ENCODE data around the gene TMEM254. TPM values are rescaled to one million over a fixed set of nuclear protein-coding genes. Genes with fewer than 3 reads are reported as not detected.

The TMEM254 gene
- total and polyA plus RNA-seq, 7 donors: 2.1 to 8.2 (median 4.7) TPM

DNA sequence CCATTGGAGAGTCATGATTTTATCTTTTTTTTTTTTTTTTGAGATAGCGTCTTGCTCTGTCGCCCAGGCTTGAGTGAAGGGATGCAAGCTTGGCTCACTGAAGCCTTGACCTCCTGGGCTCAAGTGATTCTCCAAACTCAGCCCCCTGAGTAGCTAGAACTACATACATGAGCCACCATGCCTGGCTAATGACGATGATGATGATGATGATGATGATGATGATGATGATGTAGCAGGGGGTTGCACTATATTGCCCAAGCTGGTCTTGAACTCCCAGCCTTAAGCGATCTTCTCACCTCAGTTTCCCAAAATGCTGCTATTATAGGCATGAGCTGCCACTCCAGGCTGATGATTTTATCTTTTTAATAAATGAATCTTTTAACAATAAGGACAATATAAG is 40.2 kb downstream of the TMEM254 start:
- Histone ChIP-seq H3K4me3 (no peak overlapping the region), H3K27ac (no peak overlapping the region), H3K4me1 (no peaks in the 10 kb centered on the region), H3K9me3 (no peaks in the 10 kb centered on the region), H3K36me3 (ENCODE audit: insufficient read depth in 1 of 2, low read depth in 1 of 2) (no peaks in the 10 kb centered on the region), H3K27me3 (ENCODE audit: insufficient read depth in 3 of 3, low read length in 2 of 3) (no peaks in the 10 kb centered on the region)
- 80 to 88% (median 82%) methylated on average over 4 of the region's 4 CpGs for WGBS, 3 donors
- TF ChIP-seq, protein P1, sequence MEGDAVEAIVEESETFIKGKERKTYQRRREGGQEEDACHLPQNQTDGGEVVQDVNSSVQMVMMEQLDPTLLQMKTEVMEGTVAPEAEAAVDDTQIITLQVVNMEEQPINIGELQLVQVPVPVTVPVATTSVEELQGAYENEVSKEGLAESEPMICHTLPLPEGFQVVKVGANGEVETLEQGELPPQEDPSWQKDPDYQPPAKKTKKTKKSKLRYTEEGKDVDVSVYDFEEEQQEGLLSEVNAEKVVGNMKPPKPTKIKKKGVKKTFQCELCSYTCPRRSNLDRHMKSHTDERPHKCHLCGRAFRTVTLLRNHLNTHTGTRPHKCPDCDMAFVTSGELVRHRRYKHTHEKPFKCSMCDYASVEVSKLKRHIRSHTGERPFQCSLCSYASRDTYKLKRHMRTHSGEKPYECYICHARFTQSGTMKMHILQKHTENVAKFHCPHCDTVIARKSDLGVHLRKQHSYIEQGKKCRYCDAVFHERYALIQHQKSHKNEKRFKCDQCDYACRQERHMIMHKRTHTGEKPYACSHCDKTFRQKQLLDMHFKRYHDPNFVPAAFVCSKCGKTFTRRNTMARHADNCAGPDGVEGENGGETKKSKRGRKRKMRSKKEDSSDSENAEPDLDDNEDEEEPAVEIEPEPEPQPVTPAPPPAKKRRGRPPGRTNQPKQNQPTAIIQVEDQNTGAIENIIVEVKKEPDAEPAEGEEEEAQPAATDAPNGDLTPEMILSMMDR (IDR thresholded peaks at IDR 0.05): no peak
- intact Hi-C loops (cut with DNase I): no loop called here
- no peak for DNase-seq
- no peak for ATAC-seq

DNA sequence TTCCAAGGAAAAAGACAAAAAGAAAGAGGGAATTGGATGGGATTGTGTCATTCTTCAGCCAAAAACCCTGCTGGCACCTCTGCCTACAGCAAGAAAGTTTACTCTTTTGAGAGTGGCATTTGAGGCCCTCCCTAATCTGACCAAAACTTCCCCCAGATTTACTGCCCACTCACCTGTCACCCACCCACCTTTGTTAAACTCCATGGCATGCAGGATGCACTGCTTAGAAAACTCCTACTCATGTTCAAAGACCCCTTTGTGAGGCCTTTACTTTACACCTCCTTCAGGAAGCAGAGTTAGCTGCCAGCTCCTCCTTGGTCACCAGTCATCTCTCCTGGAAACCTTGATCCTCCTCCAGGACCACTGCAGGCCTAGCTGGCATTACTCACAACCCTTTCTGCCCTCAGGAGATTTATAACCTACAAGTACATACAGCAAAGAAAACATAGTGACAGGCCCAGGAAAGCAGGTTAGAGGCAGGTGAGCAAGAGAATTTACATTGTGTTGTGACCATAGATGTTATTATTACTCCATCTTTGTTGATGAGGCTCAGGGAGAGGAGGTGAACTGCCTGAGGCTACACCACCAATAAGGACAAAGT is 43.7 kb downstream of the TMEM254 start:
- Histone ChIP-seq H3K9me3 (no peaks in the 10 kb centered on the region), H3K36me3 (ENCODE audit: insufficient read depth in 1 of 2, low read depth in 1 of 2) (no peaks in the 10 kb centered on the region), H3K27me3 (ENCODE audit: insufficient read depth in 3 of 3, low read length in 2 of 3) (no peaks in the 10 kb centered on the region), H3K27ac (no peak overlapping the region), H3K4me1 (no peaks in the 10 kb centered on the region), H3K4me3 (no peak overlapping the region)
- TF ChIP-seq, protein P1 (IDR thresholded peaks at IDR 0.05): no peak
- intact Hi-C loops (cut with DNase I): no loop called here
- DNase-seq: no peak
- ATAC-seq: no peak

DNA sequence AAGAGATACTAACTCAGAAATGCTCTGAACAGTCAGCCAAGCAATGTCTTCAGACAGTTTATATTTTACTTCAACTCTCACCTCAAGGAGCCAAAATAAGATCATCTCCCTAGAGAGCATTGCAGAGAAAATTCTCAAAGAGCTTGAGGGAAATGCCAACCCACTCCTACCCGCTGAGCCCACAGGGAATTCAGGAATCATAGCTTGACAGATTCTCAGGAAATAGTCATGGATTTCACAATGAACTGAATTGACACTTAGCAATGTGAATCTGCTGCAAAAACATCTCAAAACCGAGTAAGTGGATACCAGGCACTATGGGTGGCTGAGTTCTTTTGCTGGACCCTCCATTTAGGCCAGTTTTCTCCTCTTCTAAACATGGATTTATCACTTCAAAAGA is 44.3 kb downstream of the TMEM254 start:
- Histone ChIP-seq H3K9me3 (no peaks in the 10 kb centered on the region), H3K27me3 (ENCODE audit: insufficient read depth in 3 of 3, low read length in 2 of 3) (no peaks in the 10 kb centered on the region), H3K4me3 (no peak overlapping the region), H3K27ac (no peak overlapping the region), H3K36me3 (ENCODE audit: insufficient read depth in 1 of 2, low read depth in 1 of 2) (no peaks in the 10 kb centered on the region), H3K4me1 (no peaks in the 10 kb centered on the region)
- intact Hi-C loops (cut with DNase I): no loop called here
- TF ChIP-seq, protein P1 (IDR thresholded peaks at IDR 0.05): no peak
- WGBS, 3 donors: 61 to 64% (median 62%) methylated on average over 2 of the region's 2 CpGs
- DNase-seq (no peak), ATAC-seq (no peak)

DNA sequence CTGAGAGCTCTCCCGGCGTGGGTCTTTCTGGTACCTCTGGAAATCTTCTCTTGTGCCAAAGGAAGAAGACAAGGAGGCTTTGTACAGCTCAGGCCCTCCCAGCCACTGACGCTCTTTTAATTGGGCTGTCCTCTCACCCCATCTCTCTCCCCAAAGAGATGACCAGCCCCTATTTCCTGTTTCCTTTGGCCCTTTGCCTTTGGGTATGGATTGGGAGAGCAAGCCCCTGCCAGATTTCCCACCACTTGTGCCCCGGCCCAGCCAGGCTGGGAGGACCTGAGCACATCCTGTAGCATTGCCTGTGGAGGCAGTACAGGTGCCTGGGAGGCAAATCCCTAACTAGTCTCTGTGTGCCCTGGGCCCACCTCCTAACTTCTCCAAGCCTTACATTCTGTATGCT is 48.4 kb downstream of the TMEM254 start:
- intact Hi-C loops (cut with DNase I): no loop called here
- no peak for DNase-seq

More for the DNA sequence above, 48.4 kb downstream of the TMEM254 start:
- TF ChIP-seq, protein P1 (IDR thresholded peaks at IDR 0.05): no peak
- no peaks in the 10 kb centered on the region for H3K36me3 ChIP-seq (ENCODE audit: insufficient read depth in 1 of 2, low read depth in 1 of 2)
- no peak overlapping the region for H3K27ac ChIP-seq
- WGBS, 3 donors: 35 to 59% (median 37%) methylated on average over 4 of the region's 4 CpGs
- H3K9me3 ChIP-seq: no peaks in the 10 kb centered on the region
- H3K4me1 ChIP-seq: no peaks in the 10 kb centered on the region
- no peak for ATAC-seq
- H3K4me3 ChIP-seq: no peak overlapping the region
- H3K27me3 ChIP-seq (ENCODE audit: insufficient read depth in 3 of 3, low read length in 2 of 3): peaks cover 0 to 6% (median 0%) of the 10 kb centered on the region in 3 donors

Measured in psoas muscle (tissue), 8 donors.